ENCODE measurements around the gene UBTD1. TPM values are rescaled to one million over a fixed set of nuclear protein-coding genes. Genes with fewer than 3 reads are reported as not detected.
A peak's percentile ranks its signal among the peaks of the same experiment; 100 is the strongest.

UBTD1 gene
- total RNA-seq, 1 donor from 2014 or later, result 37.5 TPM

DNA sequence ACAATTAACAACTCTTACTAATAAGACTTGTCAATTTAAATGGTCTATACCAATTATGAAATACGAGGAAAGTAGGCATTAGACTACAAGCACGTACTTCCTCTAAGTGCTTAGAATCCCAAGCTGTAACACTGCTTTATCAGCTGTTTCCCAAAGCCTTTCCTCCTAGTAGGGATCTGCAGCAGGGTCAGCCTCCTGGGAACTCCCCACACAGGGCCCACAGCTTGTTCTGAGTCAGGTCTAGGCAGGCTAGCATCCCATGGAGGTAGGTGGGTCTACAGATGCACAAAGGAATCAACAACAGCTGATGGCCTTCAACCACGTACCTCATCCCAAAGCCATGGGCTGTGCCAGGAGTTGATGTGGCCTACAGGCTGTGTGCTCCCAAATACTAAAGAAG lies 15.2 kb upstream of the UBTD1 start:
- no peak overlapping the region for H3K4me3 ChIP-seq
- DNase-seq (no peak), ATAC-seq (no peak)
- no peaks in the 10 kb centered on the region for H3K9me3 ChIP-seq
- peaks cover 13% of the 10 kb centered on the region for H3K4me1 ChIP-seq
- H3K27ac ChIP-seq, result no peak overlapping the region
- H3K36me3 ChIP-seq, result peaks cover 39% of the 10 kb centered on the region
- intact Hi-C loops (cut with DNase I), result no loop called here
- TF ChIP-seq CTCF (IDR thresholded peaks at IDR 0.05), result no peak
- H3K27me3 ChIP-seq, result no peaks in the 10 kb centered on the region

DNA sequence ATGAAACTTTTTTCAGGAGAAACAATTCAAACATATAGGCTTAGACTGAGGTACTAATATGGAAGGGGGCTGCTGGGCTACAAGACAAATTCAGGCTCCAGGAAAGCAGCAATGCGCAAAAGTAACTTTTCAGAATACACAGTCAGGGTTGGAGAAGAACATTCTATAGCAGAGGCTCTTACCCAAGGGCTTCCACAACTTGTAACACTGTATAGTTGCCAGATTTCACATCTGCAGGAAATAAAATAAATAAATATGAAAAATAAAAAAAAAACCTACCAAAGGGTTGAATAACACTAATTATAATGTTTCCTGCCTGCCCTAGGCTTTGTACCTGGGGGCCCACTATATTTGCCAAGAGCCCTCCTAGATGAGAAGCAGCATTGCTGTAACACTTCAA lies 14.8 kb upstream of the UBTD1 start:
- H3K36me3 ChIP-seq, result peaks cover 35% of the 10 kb centered on the region
- no peaks in the 10 kb centered on the region for H3K9me3 ChIP-seq
- no peak for TF ChIP-seq CTCF (IDR thresholded peaks at IDR 0.05)
- intact Hi-C loops (cut with DNase I), result no loop called here
- H3K4me1 ChIP-seq, result peaks cover 17% of the 10 kb centered on the region
- ATAC-seq (no peak), DNase-seq (no peak)
- H3K27me3 ChIP-seq, result no peaks in the 10 kb centered on the region
- H3K4me3 ChIP-seq, result no peak overlapping the region
- H3K27ac ChIP-seq, result no peak overlapping the region

- Histone ChIP-seq H3K4me3 (no peak overlapping the region), H3K36me3 (peaks cover 16% of the 10 kb centered on the region), H3K27ac (no peak overlapping the region), H3K27me3 (no peaks in the 10 kb centered on the region), H3K9me3 (no peaks in the 10 kb centered on the region), H3K4me1 (peaks cover 31% of the 10 kb centered on the region)
- intact Hi-C loops (cut with DNase I), result no loop called here
- TF ChIP-seq CTCF (IDR thresholded peaks at IDR 0.05), result no peak
- DNase-seq (no peak), ATAC-seq (no peak)
Measured at GRCh38 chr10:97485647-97486281, 13.0 kb upstream of the UBTD1 start.

- Histone ChIP-seq H3K27ac (peak overlapping the region; percentile 52), H3K9me3 (no peaks in the 10 kb centered on the region), H3K36me3 (peaks cover 1% of the 10 kb centered on the region), H3K27me3 (no peaks in the 10 kb centered on the region), H3K4me1 (peaks cover 46% of the 10 kb centered on the region), H3K4me3 (no peak overlapping the region)
- intact Hi-C loops (cut with DNase I), result no loop called here
- ATAC-seq, result peak; percentile 92
- no peak for DNase-seq
- TF ChIP-seq CTCF (IDR thresholded peaks at IDR 0.05), result no peak
Measured at GRCh38 chr10:97490592-97490991, 8.1 kb upstream of the UBTD1 start.

DNA sequence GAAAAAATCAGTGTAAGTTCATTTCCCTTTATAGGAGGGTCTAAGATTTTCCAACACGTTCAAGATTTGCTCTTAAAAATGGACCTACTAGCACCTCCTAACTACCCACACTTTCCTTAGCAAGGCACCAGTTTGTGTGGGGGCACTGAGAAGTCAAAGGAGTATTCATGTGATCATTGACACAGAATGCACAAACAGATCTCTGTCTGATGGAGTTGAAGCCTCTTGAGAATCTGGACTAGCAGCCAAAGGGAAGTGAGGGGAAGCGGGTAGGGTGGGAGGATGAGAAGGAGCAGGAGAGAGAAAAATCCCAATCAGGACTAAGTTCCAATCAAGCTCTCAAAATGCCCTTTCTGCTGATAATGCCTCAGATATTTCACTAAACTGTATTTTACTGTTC lies 4.6 kb upstream of the UBTD1 start:
- Histone ChIP-seq H3K9me3 (no peaks in the 10 kb centered on the region), H3K27me3 (no peaks in the 10 kb centered on the region), H3K27ac (no peak overlapping the region), H3K4me1 (peaks cover 55% of the 10 kb centered on the region), H3K4me3 (no peak overlapping the region), H3K36me3 (peaks cover 7% of the 10 kb centered on the region)
- intact Hi-C loops (cut with DNase I), result no loop called here
- no peak for TF ChIP-seq CTCF (IDR thresholded peaks at IDR 0.05)
- no peak for DNase-seq
- no peak for ATAC-seq
